ENCODE measurements around the gene PTPRD. TPM values are rescaled to one million over a fixed set of nuclear protein-coding genes. Genes with fewer than 3 reads are reported as not detected.

The PTPRD gene
- total RNA-seq, 2 donors from 2014 or later, result 12.1 to 13.4 TPM

- ATAC-seq, result no peak
- intact Hi-C loops (cut with DNase I), result no loop called here
Observed at GRCh38 chr9:8560560-8561525, 2052.0 kb downstream of the PTPRD start.

GRCh38 chr9:8558176-8558575, 2054.6 kb downstream of the PTPRD start:
- intact Hi-C loops (cut with DNase I), result no loop called here
- ATAC-seq (peak in 1 of 2 donors; percentile 70), DNase-seq (no peak)

More at GRCh38 chr9:8560560-8561525, 2052.0 kb downstream of the PTPRD start:
- DNase-seq, result no peak

DNA sequence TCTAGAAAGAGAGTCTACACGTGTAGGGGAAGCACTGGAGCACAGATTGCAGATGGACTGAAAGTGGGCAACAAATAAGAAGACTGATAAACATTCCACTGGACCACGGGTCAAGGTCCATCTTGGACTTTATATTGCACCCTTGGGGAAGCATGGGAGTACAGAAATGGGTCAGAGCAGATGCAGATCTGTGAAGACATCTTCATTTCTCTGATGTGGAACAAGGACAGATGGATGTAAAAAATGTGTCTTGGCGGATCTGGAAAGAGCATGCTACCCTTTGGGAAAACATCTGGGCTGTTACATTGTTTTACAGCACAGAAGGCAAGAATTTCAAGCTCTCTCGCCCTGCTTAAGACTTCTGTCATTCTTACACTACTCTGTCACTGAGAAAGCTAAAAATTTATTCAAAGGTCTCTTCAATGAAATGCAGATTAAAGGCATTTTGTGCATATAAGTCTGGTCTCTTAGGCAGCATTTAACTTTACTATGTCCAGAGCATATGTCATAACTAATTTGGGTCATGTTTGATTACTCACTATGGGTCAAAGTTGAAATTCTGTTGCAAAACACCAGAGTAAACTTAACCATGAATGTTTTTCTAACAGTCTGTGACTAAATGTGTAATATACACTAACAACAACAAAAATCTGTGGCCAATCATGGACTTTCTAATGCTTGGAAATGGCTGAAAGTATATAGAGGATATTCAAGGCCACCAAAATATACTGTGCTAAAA, 2056.9 kb downstream of the PTPRD start:
- intact Hi-C loops (cut with DNase I), result no loop called here
- no peak for ATAC-seq
- no peak for DNase-seq

- intact Hi-C loops (cut with DNase I), result no loop called here
- DNase-seq (no peak), ATAC-seq (no peak)
Observed at GRCh38 chr9:8553444-8553843, 2059.4 kb downstream of the PTPRD start.

DNA sequence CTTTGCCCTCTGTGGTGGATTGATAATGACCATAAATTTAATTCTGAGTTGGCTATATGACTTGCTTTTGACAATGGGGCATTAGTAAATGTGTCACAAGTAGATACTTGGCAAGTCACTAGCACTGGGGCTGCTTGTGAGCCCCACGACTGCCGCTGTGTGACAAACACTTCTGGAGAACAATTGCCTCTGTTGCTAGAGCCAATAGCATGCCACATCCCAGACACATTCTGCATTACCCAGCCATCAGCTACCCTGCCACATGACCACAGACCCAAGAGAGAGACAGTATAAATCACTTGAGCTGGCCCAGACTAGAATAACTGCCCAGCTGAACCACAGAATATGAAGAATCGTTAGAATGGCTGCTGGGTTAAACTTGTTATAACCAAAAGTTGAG, 2060.1 kb downstream of the PTPRD start:
- DNase-seq (no peak), ATAC-seq (no peak)
- intact Hi-C loops (cut with DNase I), result no loop called here

DNA sequence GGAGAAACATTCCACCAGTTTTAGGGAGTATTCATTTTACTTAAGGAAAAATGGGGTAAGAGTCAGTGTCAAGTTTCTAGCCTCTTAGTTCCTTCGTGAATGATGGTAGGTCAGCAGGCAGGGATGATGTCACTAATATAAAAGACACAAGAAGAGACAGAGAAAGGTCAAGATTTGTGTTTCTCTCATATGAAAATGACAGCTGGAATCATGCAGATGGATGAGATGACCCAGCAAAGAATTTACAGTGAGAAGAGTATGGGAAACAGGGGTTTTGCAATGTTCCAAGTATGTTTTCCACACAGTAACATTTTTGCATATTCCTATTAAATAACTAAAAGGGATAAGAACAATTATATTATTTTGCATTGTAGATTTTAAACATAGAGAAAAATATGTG, 2063.6 kb downstream of the PTPRD start:
- ATAC-seq (no peak), DNase-seq (no peak)
- intact Hi-C loops (cut with DNase I), result no loop called here

DNA sequence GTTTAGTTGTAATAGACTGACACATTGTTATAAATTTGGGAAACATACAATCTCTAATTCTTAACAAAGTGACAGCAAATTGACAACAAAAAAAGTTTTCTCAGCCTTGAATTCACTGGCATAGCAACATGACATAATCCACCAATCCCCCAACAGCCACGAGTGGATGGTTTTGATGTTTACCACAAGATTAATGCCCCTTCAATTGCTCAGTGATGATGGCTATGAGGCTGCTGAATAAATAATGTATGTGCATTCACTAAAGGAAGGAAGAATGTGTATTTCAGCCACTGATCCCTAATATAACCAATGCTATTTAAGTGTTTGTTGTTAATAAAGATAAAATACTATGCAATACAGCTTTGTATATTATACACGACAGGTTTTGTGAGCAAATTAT, 2069.6 kb downstream of the PTPRD start:
- DNase-seq (no peak), ATAC-seq (no peak)
- intact Hi-C loops (cut with DNase I), result no loop called here

GRCh38 chr9:8542537-8542936, 2070.3 kb downstream of the PTPRD start:
- intact Hi-C loops (cut with DNase I), result no loop called here
- no peak for ATAC-seq

GRCh38 chr9:8539681-8540197, 2073.1 kb downstream of the PTPRD start:
- ATAC-seq, result no peak
- no peak for DNase-seq
- intact Hi-C loops (cut with DNase I), result no loop called here

More at GRCh38 chr9:8542537-8542936, 2070.3 kb downstream of the PTPRD start:
- DNase-seq, result no peak

DNA sequence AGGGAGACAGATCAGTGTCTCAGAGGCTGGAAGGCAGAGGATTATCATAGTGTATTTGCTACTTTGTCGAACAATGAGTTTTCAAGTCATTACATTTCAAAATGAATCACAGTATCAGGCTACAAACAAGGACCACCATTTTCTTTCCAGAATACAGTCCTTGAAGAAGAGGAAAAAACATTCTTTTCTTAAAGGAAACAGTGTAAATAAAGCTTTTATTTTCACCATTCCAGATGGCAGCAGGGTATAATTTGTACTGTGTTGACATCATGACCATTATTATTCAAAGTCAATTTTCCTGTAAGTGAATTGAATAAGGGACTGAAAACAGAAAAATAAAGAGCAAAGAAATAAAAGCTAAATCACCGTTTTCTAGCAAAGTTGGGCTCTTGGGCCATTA, 2076.0 kb downstream of the PTPRD start:
- no peak for ATAC-seq
- intact Hi-C loops (cut with DNase I), result no loop called here
- DNase-seq, result no peak

GRCh38 chr9:8534828-8535227, 2078.0 kb downstream of the PTPRD start:
- no peak for DNase-seq
- intact Hi-C loops (cut with DNase I), result no loop called here
- no peak for ATAC-seq

DNA sequence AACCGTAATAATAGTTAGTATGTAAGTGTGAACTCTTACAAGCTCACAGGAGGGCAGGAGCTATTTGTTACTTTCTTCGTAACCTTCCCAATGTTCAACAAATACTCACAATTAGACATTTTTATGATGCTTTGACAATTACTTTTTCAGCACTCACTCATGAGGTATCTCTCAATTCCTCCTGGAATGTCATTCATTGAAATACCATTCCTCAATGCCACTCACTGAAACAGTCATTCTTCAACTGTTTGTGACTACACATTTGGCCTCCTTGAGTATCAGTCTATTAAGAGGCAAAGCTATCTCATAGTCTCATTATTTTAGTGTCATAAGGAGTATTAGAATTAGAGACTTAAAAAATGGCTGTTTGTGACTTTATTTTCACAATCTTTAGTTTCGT, 2079.1 kb downstream of the PTPRD start:
- intact Hi-C loops (cut with DNase I), result no loop called here
- ATAC-seq, result no peak
- no peak for DNase-seq

GRCh38 chr9:8531826-8532415, 2080.9 kb downstream of the PTPRD start:
- intact Hi-C loops (cut with DNase I), result no loop called here
- DNase-seq, result no peak
- ATAC-seq, result no peak

- DNase-seq (no peak), ATAC-seq (no peak)
- intact Hi-C loops (cut with DNase I), result no loop called here
Observed at GRCh38 chr9:8521112-8521511, 2091.7 kb downstream of the PTPRD start.

DNA sequence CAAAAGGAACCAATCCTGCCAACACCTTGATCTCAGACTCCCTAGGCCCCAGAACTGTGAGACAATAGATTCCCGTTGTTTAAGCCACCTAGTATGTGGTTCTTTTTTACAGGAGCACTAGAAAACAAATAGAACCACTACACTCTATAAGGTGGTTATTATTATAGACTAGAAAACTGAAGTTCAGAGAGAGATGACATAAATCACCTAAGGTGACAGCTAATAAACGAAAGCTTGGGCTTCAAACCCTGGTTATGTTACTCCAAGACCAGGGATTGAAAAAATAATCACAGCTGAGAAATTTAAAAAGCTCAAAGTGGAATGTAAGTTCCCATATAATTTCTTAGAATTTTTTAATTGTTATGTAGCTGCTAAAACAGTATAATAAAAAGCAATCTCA, 2097.1 kb downstream of the PTPRD start:
- ATAC-seq, result no peak
- DNase-seq, result no peak
- intact Hi-C loops (cut with DNase I), result no loop called here

- DNase-seq (no peak), ATAC-seq (no peak)
- intact Hi-C loops (cut with DNase I), result no loop called here
Observed at GRCh38 chr9:8514760-8515159, 2098.0 kb downstream of the PTPRD start.

GRCh38 chr9:8508671-8509290, 2104.0 kb downstream of the PTPRD start:
- no peak for DNase-seq
- intact Hi-C loops (cut with DNase I), result no loop called here
- ATAC-seq, result no peak

DNA sequence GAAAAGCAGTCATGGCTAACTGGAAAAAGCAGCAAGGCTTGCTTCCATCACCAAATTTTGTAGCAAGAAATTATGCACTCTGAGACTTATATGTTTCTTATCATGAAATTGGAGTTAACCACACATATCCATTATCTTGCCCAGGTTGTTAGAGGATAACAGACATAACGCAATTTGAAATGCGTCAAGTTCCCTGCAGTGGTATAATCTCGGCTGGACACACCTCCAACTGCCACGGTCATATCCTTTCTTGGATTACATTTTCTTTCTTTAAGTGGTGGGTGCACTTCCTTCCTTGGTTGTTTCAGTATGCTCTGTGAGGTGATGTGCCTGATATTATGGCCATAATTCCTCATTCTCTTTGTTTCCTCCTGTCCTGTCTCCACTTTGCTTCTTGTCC, 2118.2 kb downstream of the PTPRD start:
- intact Hi-C loops (cut with DNase I), result no loop called here
- no peak for DNase-seq
- no peak for ATAC-seq

- intact Hi-C loops (cut with DNase I), result no loop called here
- no peak for DNase-seq
- no peak for ATAC-seq
Observed at GRCh38 chr9:8492679-8493078, 2120.1 kb downstream of the PTPRD start.
